ENCODE results near the gene VOPP1.

- no peak for TF ChIP-seq CTCF (IDR thresholded peaks at IDR 0.05)
- TF ChIP-seq POLR2A (IDR thresholded peaks at IDR 0.05; ENCODE audit: low read depth): no peak
- TF ChIP-seq POLR2AphosphoS5 (IDR thresholded peaks at IDR 0.05): no peak
- no peak for TF ChIP-seq EP300 (IDR thresholded peaks at IDR 0.05)
Measured at GRCh38 chr7:55565681-55566080, 6.6 kb downstream of the VOPP1 start.
